Measurements from ENCODE around the gene ACBD4. TPM values are rescaled to one million over a fixed set of nuclear protein-coding genes. Genes with fewer than 3 reads are reported as not detected.

The ACBD4 gene
- total and polyA plus RNA-seq, 2 experiments from 2014 or later = 2.1 to 4.3 TPM

DNA sequence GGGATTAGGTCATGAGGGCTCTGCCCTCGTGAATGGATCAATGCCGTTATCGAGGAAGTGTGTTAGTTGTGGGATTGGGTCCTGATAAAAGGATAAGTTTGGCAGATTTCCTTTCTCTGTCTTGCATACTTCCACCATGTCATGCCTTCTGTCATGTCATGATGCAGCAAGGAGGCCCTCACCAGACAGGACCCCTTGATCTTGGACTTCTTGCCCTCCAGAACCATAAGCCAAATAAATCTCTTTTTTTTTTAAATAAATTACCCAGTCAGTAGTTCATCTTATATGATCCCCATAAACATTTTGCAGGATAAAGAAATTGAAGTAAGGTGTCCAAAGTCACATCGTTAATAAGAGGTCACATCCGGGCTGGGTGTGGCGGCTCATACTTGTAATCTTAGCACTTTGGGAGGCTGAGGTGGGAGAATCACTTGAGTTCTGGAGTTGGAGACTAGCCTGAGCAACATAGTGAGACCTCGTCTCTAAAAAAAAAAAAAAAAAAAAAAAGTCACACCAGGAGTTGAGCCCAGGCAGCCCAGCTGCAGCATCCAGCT lies 51.4 kb downstream of the ACBD4 start:
- no peaks in the 10 kb centered on the region for H3K27me3 ChIP-seq (replicated peaks; ENCODE audit: insufficient read depth)
- no peaks in the 10 kb centered on the region for H3F3A ChIP-seq (ENCODE audit: insufficient read depth)
- H3K9me2 ChIP-seq (ENCODE audit: insufficient read depth) = no peaks in the 10 kb centered on the region
- in situ Hi-C loops (cut with MboI) = no loop called here
- H2AFZ ChIP-seq = no peak overlapping the region
- H4K20me1 ChIP-seq (ENCODE audit: insufficient read depth) = no peaks in the 10 kb centered on the region
- no peaks in the 10 kb centered on the region for H3K4me1 ChIP-seq (ENCODE audit: insufficient read depth)
- TF ChIP-seq EZH2phosphoT487 (IDR thresholded peaks at IDR 0.05; ENCODE audit: insufficient read depth, low read depth) = no peak
- no peak for TF ChIP-seq EZH2 (IDR thresholded peaks at IDR 0.05; ENCODE audit: insufficient read depth, poor library complexity, severe bottlenecking)
- H3K9ac ChIP-seq = no peak overlapping the region
- DNase-seq = no peak
- 47 to 64% methylated on average over 7 of the region's 7 CpGs for WGBS, 2 experiments (ENCODE audit: low coverage in 1 of 2, low lambda C conversion rate in 2 of 2, missing lambda C conversion rate in 2 of 2)
- H3K4me3 ChIP-seq = no peak overlapping the region
- H3K79me2 ChIP-seq (ENCODE audit: insufficient read depth) = no peaks in the 10 kb centered on the region
- H3K27ac ChIP-seq = no peak overlapping the region
- H3K36me3 ChIP-seq (ENCODE audit: low read depth) = no peaks in the 10 kb centered on the region
- H3K4me2 ChIP-seq (ENCODE audit: unreplicated experiment) = no peak overlapping the region
- no peaks in the 10 kb centered on the region for H3K9me3 ChIP-seq (ENCODE audit: low read depth)

DNA sequence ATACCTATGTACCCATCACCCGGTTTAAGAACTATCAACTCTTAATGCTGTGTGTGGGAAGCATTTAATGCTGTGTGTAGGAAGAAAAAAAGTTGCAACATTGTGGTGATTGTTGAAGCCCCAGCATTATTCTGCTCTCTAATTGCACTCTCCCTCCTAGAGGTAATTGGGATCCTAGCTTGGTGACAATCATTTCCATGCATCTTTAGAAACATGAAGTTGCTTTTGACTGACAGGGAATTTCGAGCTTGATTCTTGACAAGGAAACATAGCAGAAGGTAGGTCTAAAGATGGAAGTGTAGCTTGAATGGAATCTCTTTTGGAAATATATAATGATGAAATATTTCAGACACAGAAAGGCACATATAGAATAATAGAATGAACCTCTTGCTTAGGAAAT lies 53.5 kb downstream of the ACBD4 start:
- Histone ChIP-seq H3K9me2 (ENCODE audit: insufficient read depth) (no peaks in the 10 kb centered on the region), H3K4me2 (ENCODE audit: unreplicated experiment) (no peak overlapping the region), H3K9ac (no peak overlapping the region), H3K9me3 (ENCODE audit: low read depth) (no peaks in the 10 kb centered on the region), H2AFZ (no peak overlapping the region), H3K36me3 (ENCODE audit: low read depth) (no peaks in the 10 kb centered on the region), H4K20me1 (ENCODE audit: insufficient read depth) (no peaks in the 10 kb centered on the region), H3K27me3 (replicated peaks; ENCODE audit: insufficient read depth) (no peaks in the 10 kb centered on the region), H3F3A (ENCODE audit: insufficient read depth) (no peaks in the 10 kb centered on the region), H3K4me3 (no peak overlapping the region), H3K27ac (no peak overlapping the region), H3K79me2 (ENCODE audit: insufficient read depth) (no peaks in the 10 kb centered on the region), H3K4me1 (ENCODE audit: insufficient read depth) (no peaks in the 10 kb centered on the region)
- TF ChIP-seq EZH2 (IDR thresholded peaks at IDR 0.05; ENCODE audit: insufficient read depth, poor library complexity, severe bottlenecking) = no peak
- TF ChIP-seq EZH2phosphoT487 (IDR thresholded peaks at IDR 0.05; ENCODE audit: insufficient read depth, low read depth) = no peak
- DNase-seq = no peak
- in situ Hi-C loops (cut with MboI) = no loop called here
- WGBS, 2 experiments (ENCODE audit: low coverage in 1 of 2, low lambda C conversion rate in 2 of 2, missing lambda C conversion rate in 2 of 2) = 76 to 82% methylated on average over 2 of the region's 2 CpGs

DNA sequence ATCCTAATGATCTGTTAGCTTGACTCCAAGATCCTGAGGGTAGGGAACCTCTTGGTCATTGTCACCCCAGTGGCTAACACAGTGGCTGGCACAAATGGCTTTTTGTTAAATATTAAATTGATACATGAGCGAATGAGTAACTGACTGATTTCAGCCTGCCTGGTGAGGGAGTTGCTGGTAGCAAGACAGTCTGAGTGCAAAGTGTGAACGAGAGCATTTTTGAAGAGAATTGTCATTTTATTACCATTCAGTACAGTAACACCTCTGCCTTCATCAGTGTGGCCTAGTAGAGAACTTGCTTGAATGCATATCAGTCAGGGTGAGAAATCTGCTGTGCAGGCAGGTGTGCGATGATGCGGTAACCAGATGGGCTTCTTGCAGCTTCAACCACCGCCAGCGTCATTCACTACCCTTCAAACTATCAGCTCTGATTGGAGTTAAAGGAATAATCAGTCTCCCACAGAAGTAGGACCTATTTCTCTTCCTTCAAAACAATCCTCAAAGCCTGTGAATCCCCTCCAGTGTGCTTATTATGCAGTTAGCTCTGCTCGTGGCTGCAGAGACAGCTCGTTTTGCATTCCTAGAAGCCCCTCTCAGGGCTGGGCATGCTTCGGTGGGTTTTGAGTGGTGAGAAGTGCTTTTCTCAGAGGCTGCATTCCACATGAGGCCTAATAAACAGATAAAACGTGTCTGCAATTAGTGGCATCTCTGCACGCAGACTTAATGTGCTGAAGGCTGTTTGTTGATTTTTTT lies 55.2 kb downstream of the ACBD4 start:
- Histone ChIP-seq H3F3A (ENCODE audit: insufficient read depth) (no peaks in the 10 kb centered on the region), H2AFZ (no peak overlapping the region), H3K27me3 (replicated peaks; ENCODE audit: insufficient read depth) (no peaks in the 10 kb centered on the region), H3K4me1 (ENCODE audit: insufficient read depth) (no peaks in the 10 kb centered on the region), H3K9me2 (ENCODE audit: insufficient read depth) (no peaks in the 10 kb centered on the region), H3K9me3 (ENCODE audit: low read depth) (no peaks in the 10 kb centered on the region), H3K4me3 (no peak overlapping the region), H4K20me1 (ENCODE audit: insufficient read depth) (no peaks in the 10 kb centered on the region), H3K4me2 (ENCODE audit: unreplicated experiment) (no peak overlapping the region), H3K9ac (no peak overlapping the region), H3K79me2 (ENCODE audit: insufficient read depth) (no peaks in the 10 kb centered on the region), H3K36me3 (ENCODE audit: low read depth) (no peaks in the 10 kb centered on the region), H3K27ac (no peak overlapping the region)
- in situ Hi-C loops (cut with MboI) = no loop called here
- no peak for DNase-seq
- no peak for TF ChIP-seq EZH2 (IDR thresholded peaks at IDR 0.05; ENCODE audit: insufficient read depth, poor library complexity, severe bottlenecking)
- no peak for TF ChIP-seq EZH2phosphoT487 (IDR thresholded peaks at IDR 0.05; ENCODE audit: insufficient read depth, low read depth)
- 62 to 63% methylated on average over 11 of the region's 11 CpGs for WGBS, 2 experiments (ENCODE audit: low coverage in 1 of 2, low lambda C conversion rate in 2 of 2, missing lambda C conversion rate in 2 of 2)

Small RNA genes lying within 50 kb of the gene (microRNA-seq; reads per million reads assigned to microRNA genes)
- gene MIR6784 (ENCODE audit: borderline number of aligned reads) = not detected

Small RNA genes lying within 50 kb of the gene (small RNA-seq; reads per million reads assigned to genes)
- not detected for gene MIR6784 (ENCODE audit: low read depth, low replicate concordance)

Other genes starting within 250 kb of the ACBD4 start
- 63.7 and 71.2 TPM in 2 replicates for gene EFTUD2, start 236.2 kb upstream of the ACBD4 start, total RNA-seq (2014; rRNA removed; shearing (Covaris generic))
- gene EFTUD2, start 236.2 kb upstream of the ACBD4 start, polyA plus RNA-seq (2016; fragmentation: Nextera tagmentation; extraction: Ambion mirVana) = 60.1 and 60.4 TPM in 2 replicates
- 1.1 TPM in 1 of 2 replicates, not detected in the other for gene GFAP, start 220.2 kb upstream of the ACBD4 start, total RNA-seq (2014; rRNA removed; shearing (Covaris generic))
- gene GFAP, start 220.2 kb upstream of the ACBD4 start, polyA plus RNA-seq (2016; fragmentation: Nextera tagmentation; extraction: Ambion mirVana) = 0.49 and 0.52 TPM in 2 replicates
- 1.4 and 2.1 TPM in 2 replicates for gene KIF18B, start 187.9 kb upstream of the ACBD4 start, total RNA-seq (2014; rRNA removed; shearing (Covaris generic))
- 4.5 and 4.6 TPM in 2 replicates for gene KIF18B, start 187.9 kb upstream of the ACBD4 start, polyA plus RNA-seq (2016; fragmentation: Nextera tagmentation; extraction: Ambion mirVana)
- 0.86 TPM in 1 of 2 replicates, not detected in the other for gene C1QL1, start 167.4 kb upstream of the ACBD4 start, total RNA-seq (2014; rRNA removed; shearing (Covaris generic))
- 0.14 and 0.77 TPM in 2 replicates for gene C1QL1, start 167.4 kb upstream of the ACBD4 start, polyA plus RNA-seq (2016; fragmentation: Nextera tagmentation; extraction: Ambion mirVana)
- gene DCAKD, start 84.1 kb upstream of the ACBD4 start, total RNA-seq (2014; rRNA removed; shearing (Covaris generic)) = 37.1 and 45.8 TPM in 2 replicates
- 24.8 and 28.0 TPM in 2 replicates for gene DCAKD, start 84.1 kb upstream of the ACBD4 start, polyA plus RNA-seq (2016; fragmentation: Nextera tagmentation; extraction: Ambion mirVana)
- 59.4 and 61.8 TPM in 2 replicates for gene NMT1, start 74.4 kb upstream of the ACBD4 start, total RNA-seq (2014; rRNA removed; shearing (Covaris generic))
- gene NMT1, start 74.4 kb upstream of the ACBD4 start, polyA plus RNA-seq (2016; fragmentation: Nextera tagmentation; extraction: Ambion mirVana) = 95.7 and 96.1 TPM in 2 replicates
- gene PLCD3, start 3.2 kb upstream of the ACBD4 start, total RNA-seq (2014; rRNA removed; shearing (Covaris generic)) = 30.2 and 48.3 TPM in 2 replicates
- gene PLCD3, start 3.2 kb upstream of the ACBD4 start, polyA plus RNA-seq (2016; fragmentation: Nextera tagmentation; extraction: Ambion mirVana) = 17.1 and 19.7 TPM in 2 replicates
- gene HEXIM1, start 12.8 kb downstream of the ACBD4 start, total RNA-seq (2014; rRNA removed; shearing (Covaris generic)) = 11.6 and 16.2 TPM in 2 replicates
- gene HEXIM1, start 12.8 kb downstream of the ACBD4 start, polyA plus RNA-seq (2016; fragmentation: Nextera tagmentation; extraction: Ambion mirVana) = 9.5 and 10.6 TPM in 2 replicates
- gene HEXIM2, start 26.2 kb downstream of the ACBD4 start, total RNA-seq (2014; rRNA removed; shearing (Covaris generic)) = 2.0 and 4.8 TPM in 2 replicates
- 4.7 and 8.6 TPM in 2 replicates for gene HEXIM2, start 26.2 kb downstream of the ACBD4 start, polyA plus RNA-seq (2016; fragmentation: Nextera tagmentation; extraction: Ambion mirVana)
- gene FMNL1, start 86.2 kb downstream of the ACBD4 start, total RNA-seq (2014; rRNA removed; shearing (Covaris generic)) = 4.2 and 10.5 TPM in 2 replicates
- 1.4 and 1.7 TPM in 2 replicates for gene FMNL1, start 86.2 kb downstream of the ACBD4 start, polyA plus RNA-seq (2016; fragmentation: Nextera tagmentation; extraction: Ambion mirVana)
- not detected in 2 replicates for gene SPATA32, start 126.4 kb downstream of the ACBD4 start, total RNA-seq (2014; rRNA removed; shearing (Covaris generic))
- gene SPATA32, start 126.4 kb downstream of the ACBD4 start, polyA plus RNA-seq (2016; fragmentation: Nextera tagmentation; extraction: Ambion mirVana) = not detected in 2 replicates
- gene MAP3K14, start 181.3 kb downstream of the ACBD4 start, total RNA-seq (2014; rRNA removed; shearing (Covaris generic)) = 3.0 and 4.2 TPM in 2 replicates
- gene MAP3K14, start 181.3 kb downstream of the ACBD4 start, polyA plus RNA-seq (2016; fragmentation: Nextera tagmentation; extraction: Ambion mirVana) = 2.7 and 3.4 TPM in 2 replicates

Data from GM23248 (cell line).